GM12891 (cell line): ENCODE measurements around the gene CUL1.
"Not testable (repeated sequence)": the region's sequence is repeated elsewhere in the genome, so short reads cannot be mapped to it uniquely, and the experiment has no call there.

ENCODE experiments used
- DNase-seq: peaks from one replicate; pipeline ENCODE4 v3.0.0; 2011; ENCODE audit warnings: low spot score; ENCODE audit not compliant: insufficient read length
- FAIRE-seq: peaks from 2 replicates; lab custom pipeline; 2011; peaks lifted over from hg19 to GRCh38; lab: Jason Lieb, UNC
- PAX5 ChIP-seq: IDR thresholded peaks from 2 replicates; pipeline ENCODE4 v1.6.1; 2011; ENCODE audit warnings: low read length, moderate library complexity, mild to moderate bottlenecking; ENCODE audit not compliant: insufficient read depth, severe bottlenecking
- POLR2A ChIP-seq: IDR thresholded peaks from 2 replicates; pipeline ENCODE4 v1.6.1; 2011; ENCODE audit warnings: low read depth, low read length, control low read depth
- POLR2AphosphoS5 ChIP-seq: IDR thresholded peaks from 2 replicates; pipeline ENCODE4 v1.6.1; 2011; ENCODE audit warnings: low read depth, low read length, control low read depth
- POU2F2 ChIP-seq: IDR thresholded peaks from 2 replicates; pipeline ENCODE4 v1.6.1; 2011; ENCODE audit warnings: low read depth, mild to moderate bottlenecking, control low read depth, low read length, moderate library complexity
- SPI1 ChIP-seq: IDR thresholded peaks from 2 replicates; pipeline ENCODE4 v1.6.1; 2011; ENCODE audit warnings: low read depth, low read length, control low read depth
- TAF1 ChIP-seq: IDR thresholded peaks from 2 replicates; pipeline ENCODE4 v1.6.1; 2011; ENCODE audit warnings: low read depth, low read length, control low read depth

CUL1 gene

GRCh38 chr7:148704189-148704588 lies 5.5 kb downstream of the CUL1 start:
- no peak for FAIRE-seq
- TF ChIP-seq SPI1 (no peak), PAX5 (no peak), POU2F2 (no peak), POLR2AphosphoS5 (no peak)
- no peak for DNase-seq

- FAIRE-seq: no peak
- TF ChIP-seq TAF1 (no peak), PAX5 (no peak), POU2F2 (no peak), SPI1 (no peak), POLR2A (no peak), POLR2AphosphoS5 (no peak)
- no peak for DNase-seq
Measured at GRCh38 chr7:148704970-148705369, 6.3 kb downstream of the CUL1 start.

GRCh38 chr7:148706368-148706767 lies 7.7 kb downstream of the CUL1 start:
- FAIRE-seq (no peak), DNase-seq (no peak)
- no peak for TF ChIP-seq TAF1
- no peak for TF ChIP-seq PAX5
- TF ChIP-seq SPI1: no peak
- TF ChIP-seq POU2F2: no peak
- TF ChIP-seq POLR2A: no peak
- no peak for TF ChIP-seq POLR2AphosphoS5

- peak; percentile 9 for FAIRE-seq
- TF ChIP-seq SPI1: no peak
- DNase-seq: no peak
Measured at GRCh38 chr7:148708026-148708885, 9.6 kb downstream of the CUL1 start.

- TF ChIP-seq SPI1 (no peak), TAF1 (no peak), POU2F2 (no peak), PAX5 (no peak)
- DNase-seq (no peak), FAIRE-seq (no peak)
Measured at GRCh38 chr7:148709014-148709413, 10.3 kb downstream of the CUL1 start.

- FAIRE-seq, DNase-seq: not testable (repeated sequence)
Measured at GRCh38 chr7:148710426-148710825, 11.7 kb downstream of the CUL1 start.

- no peak for DNase-seq
- FAIRE-seq: peak; percentile 82
- no peak for TF ChIP-seq POLR2AphosphoS5
- TF ChIP-seq POLR2A: no peak
- TF ChIP-seq SPI1: peak; percentile 54
- TF ChIP-seq PAX5: no peak
- TF ChIP-seq POU2F2: no peak
Measured at GRCh38 chr7:148711191-148712102, 12.7 kb downstream of the CUL1 start.

- FAIRE-seq (peak; percentile 61), DNase-seq (no peak)
- TF ChIP-seq SPI1 (peak; percentile 66), TAF1 (no peak)
Measured at GRCh38 chr7:148712678-148713329, 14.1 kb downstream of the CUL1 start.

- FAIRE-seq: no peak
- no peak for DNase-seq
- TF ChIP-seq PAX5: no peak
- TF ChIP-seq SPI1: no peak
- no peak for TF ChIP-seq POLR2A
- no peak for TF ChIP-seq TAF1
- TF ChIP-seq POLR2AphosphoS5: no peak
- no peak for TF ChIP-seq POU2F2
Measured at GRCh38 chr7:148714498-148714897, 15.8 kb downstream of the CUL1 start.

- FAIRE-seq (no peak), DNase-seq (no peak)
Measured at GRCh38 chr7:148715027-148715426, 16.3 kb downstream of the CUL1 start.

More at GRCh38 chr7:148715027-148715426, 16.3 kb downstream of the CUL1 start:
- TF ChIP-seq PAX5: no peak
- no peak for TF ChIP-seq POLR2A
- no peak for TF ChIP-seq POLR2AphosphoS5
- no peak for TF ChIP-seq POU2F2
- no peak for TF ChIP-seq SPI1
- no peak for TF ChIP-seq TAF1
